ENCODE results near the gene KCNH1. TPM values are rescaled to one million over a fixed set of nuclear protein-coding genes. Genes with fewer than 3 reads are reported as not detected.
A peak's percentile ranks its signal among the peaks of the same experiment; 100 is the strongest.

KCNH1 gene
- total RNA-seq, 1 donor from 2014 or later: not detected

- intact Hi-C loops (cut with micrococcal nuclease): no loop called here
- Histone ChIP-seq H3K27me3 (ENCODE audit: low read depth) (no peaks in the 10 kb centered on the region), H3K36me3 (no peaks in the 10 kb centered on the region), H3K27ac (replicated peaks) (peak overlapping the region; percentile 63), H3K9me3 (replicated peaks) (no peaks in the 10 kb centered on the region), H3K4me1 (peaks cover 25% of the 10 kb centered on the region), H3K4me3 (no peak overlapping the region)
- no peak for TF ChIP-seq CTCF (IDR thresholded peaks at IDR 0.05; ENCODE audit: borderline replicate concordance)
- peak; percentile 23 for DNase-seq
These were observed 500.3 kb downstream of the KCNH1 start for GRCh38 chr1:210633636-210634035.

- peaks cover 28% of the 10 kb centered on the region for H3K4me1 ChIP-seq
- DNase-seq: no peak
- no peaks in the 10 kb centered on the region for H3K9me3 ChIP-seq (replicated peaks)
- H3K4me3 ChIP-seq: no peak overlapping the region
- intact Hi-C loops (cut with micrococcal nuclease): no loop called here
- H3K36me3 ChIP-seq: no peaks in the 10 kb centered on the region
- no peak for TF ChIP-seq CTCF (IDR thresholded peaks at IDR 0.05; ENCODE audit: borderline replicate concordance)
- peak overlapping the region; percentile 63 for H3K27ac ChIP-seq (replicated peaks)
- H3K27me3 ChIP-seq (ENCODE audit: low read depth): no peaks in the 10 kb centered on the region
These were observed 500.8 kb downstream of the KCNH1 start for GRCh38 chr1:210633140-210633539.

- peak overlapping the region; percentile 61 for H3K27ac ChIP-seq (replicated peaks)
- no peaks in the 10 kb centered on the region for H3K27me3 ChIP-seq (ENCODE audit: low read depth)
- no peaks in the 10 kb centered on the region for H3K9me3 ChIP-seq (replicated peaks)
- no peak for DNase-seq
- intact Hi-C loops (cut with micrococcal nuclease): no loop called here
- TF ChIP-seq CTCF (IDR thresholded peaks at IDR 0.05; ENCODE audit: borderline replicate concordance): no peak
- H3K4me1 ChIP-seq: peaks cover 36% of the 10 kb centered on the region
- no peak overlapping the region for H3K4me3 ChIP-seq
- no peaks in the 10 kb centered on the region for H3K36me3 ChIP-seq
These were observed 502.5 kb downstream of the KCNH1 start for GRCh38 chr1:210631399-210631798.

GRCh38 chr1:210629276-210629675 is 504.7 kb downstream of the KCNH1 start:
- intact Hi-C loops (cut with micrococcal nuclease): no loop called here
- TF ChIP-seq CTCF (IDR thresholded peaks at IDR 0.05; ENCODE audit: borderline replicate concordance): no peak
- no peak overlapping the region for H3K27ac ChIP-seq (replicated peaks)

GRCh38 chr1:210627755-210628154 is 506.2 kb downstream of the KCNH1 start:
- no peak overlapping the region for H3K27ac ChIP-seq (replicated peaks)
- no peak for TF ChIP-seq CTCF (IDR thresholded peaks at IDR 0.05; ENCODE audit: borderline replicate concordance)
- intact Hi-C loops (cut with micrococcal nuclease): no loop called here
- peaks cover 29% of the 10 kb centered on the region for H3K4me1 ChIP-seq
- DNase-seq: no peak
- H3K36me3 ChIP-seq: no peaks in the 10 kb centered on the region
- H3K4me3 ChIP-seq: no peak overlapping the region
- H3K9me3 ChIP-seq (replicated peaks): no peaks in the 10 kb centered on the region
- no peaks in the 10 kb centered on the region for H3K27me3 ChIP-seq (ENCODE audit: low read depth)

More at GRCh38 chr1:210629276-210629675, 504.7 kb downstream of the KCNH1 start:
- H3K27me3 ChIP-seq (ENCODE audit: low read depth): no peaks in the 10 kb centered on the region
- no peak for DNase-seq
- H3K4me3 ChIP-seq: no peak overlapping the region
- peaks cover 41% of the 10 kb centered on the region for H3K4me1 ChIP-seq
- no peaks in the 10 kb centered on the region for H3K9me3 ChIP-seq (replicated peaks)
- no peaks in the 10 kb centered on the region for H3K36me3 ChIP-seq

Other genes starting within 250 kb of the KCNH1 start
- 48.3 TPM for gene RCOR3, start 125.2 kb upstream of the KCNH1 start, total RNA-seq
- gene TRAF5, start 192.7 kb upstream of the KCNH1 start, total RNA-seq: 1.5 TPM

Measured in left ventricle myocardium inferior (tissue), 1 donor.